Measurements from ENCODE around the gene TARS1. TPM values are rescaled to one million over a fixed set of nuclear protein-coding genes. Genes with fewer than 3 reads are reported as not detected.

The TARS1 gene
- total RNA-seq, 1 donor from 2014 or later = 119 TPM

DNA sequence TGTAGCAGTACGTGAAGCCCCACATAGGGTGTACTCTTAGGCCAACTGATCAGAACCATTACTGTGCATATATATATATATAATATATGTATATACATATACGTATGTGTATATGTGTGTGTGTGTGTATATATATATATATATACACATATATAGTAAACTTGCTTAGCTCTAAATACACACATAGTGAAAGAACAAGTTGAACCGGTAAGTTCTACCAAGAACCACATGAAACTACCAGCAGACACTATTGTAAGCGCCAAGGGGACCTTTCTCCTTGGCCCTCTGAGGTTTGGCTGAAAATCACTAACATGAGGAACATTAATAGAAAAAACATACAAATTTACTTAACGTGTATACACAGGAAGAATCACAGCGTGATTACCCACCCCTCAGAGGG lies 1.8 kb upstream of the TARS1 start:
- FAIRE-seq = no peak
- no peak for DNase-seq (ENCODE audit: low spot score in 2 of 2)

DNA sequence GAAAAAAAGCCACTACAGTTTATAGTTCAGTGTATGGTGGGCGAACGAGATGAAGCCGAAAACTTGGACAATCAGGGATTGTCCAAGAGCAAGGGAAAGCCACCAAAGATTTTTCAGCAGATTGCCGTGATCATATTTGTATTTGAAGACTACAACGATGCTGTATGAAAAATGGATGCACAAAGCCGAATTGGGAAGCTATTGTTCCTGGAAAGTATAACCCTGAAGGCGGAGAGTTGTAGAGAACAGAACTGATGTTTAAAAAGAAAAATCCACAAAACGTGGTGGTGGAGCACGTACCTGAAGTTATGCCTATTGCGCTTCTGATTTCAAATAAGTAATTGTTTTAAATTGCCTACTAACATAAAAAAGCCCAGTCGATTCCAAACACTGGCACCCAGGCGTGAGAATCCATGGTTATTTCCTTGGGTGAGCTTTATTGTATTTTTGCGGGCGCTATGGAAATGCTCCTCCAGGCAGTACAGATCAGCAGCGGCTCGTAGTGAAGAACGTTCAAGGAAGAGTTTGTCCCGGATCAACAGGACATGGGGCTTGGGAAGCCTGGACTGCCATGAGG lies 772 bp upstream of the TARS1 start:
- FAIRE-seq (no peak), DNase-seq (ENCODE audit: low spot score in 2 of 2) (no peak)

GRCh38 chr5:33441241-33442177 lies 744 bp downstream of the TARS1 start:
- no peak for DNase-seq (ENCODE audit: low spot score in 2 of 2)
- no peak for FAIRE-seq

- no peak for FAIRE-seq
- DNase-seq (ENCODE audit: low spot score in 2 of 2) = no peak
Observed at GRCh38 chr5:33444542-33444941, 3.8 kb downstream of the TARS1 start.

- DNase-seq (ENCODE audit: low spot score in 2 of 2) = no peak
- FAIRE-seq = no peak
Observed at GRCh38 chr5:33445798-33446197, 5.0 kb downstream of the TARS1 start.

DNA sequence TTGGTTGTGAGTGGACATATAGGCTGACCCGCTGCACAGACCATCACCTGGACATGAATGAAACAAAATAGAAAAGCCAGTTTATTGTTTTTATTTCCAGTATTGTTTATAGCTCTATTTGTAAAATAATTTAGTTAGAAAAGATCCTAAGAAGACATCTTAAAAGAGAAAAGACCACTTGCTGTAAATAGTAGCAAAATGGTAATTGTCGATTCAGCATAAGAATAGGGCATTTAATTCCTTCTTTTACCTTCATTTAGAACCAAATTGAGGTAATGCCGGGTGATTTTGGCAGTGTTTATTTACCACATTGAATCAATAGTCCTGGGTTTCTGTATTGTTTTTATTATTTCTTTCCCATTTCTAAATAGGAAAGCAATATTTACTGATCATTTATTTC lies 7.4 kb downstream of the TARS1 start:
- no peak for FAIRE-seq
- DNase-seq (ENCODE audit: low spot score in 2 of 2) = no peak

DNA sequence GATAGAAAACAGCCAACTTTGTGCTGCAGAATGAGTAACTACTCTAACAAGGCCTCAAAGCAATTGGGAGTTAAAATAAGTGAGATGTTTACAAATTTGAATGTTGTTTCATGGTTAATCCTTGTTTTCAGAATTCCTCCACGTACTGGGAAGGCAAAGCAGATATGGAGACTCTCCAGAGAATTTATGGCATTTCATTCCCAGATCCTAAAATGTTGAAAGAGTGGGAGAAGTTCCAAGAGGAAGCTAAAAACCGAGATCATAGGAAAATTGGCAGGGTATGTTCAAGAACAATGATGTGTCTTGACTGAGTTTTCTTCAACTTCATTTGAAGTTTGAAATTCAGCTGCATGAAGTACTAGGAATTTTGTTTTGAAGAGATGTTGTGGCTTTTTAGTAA lies 16.4 kb downstream of the TARS1 start:
- FAIRE-seq (no peak), DNase-seq (ENCODE audit: low spot score in 2 of 2) (no peak)

DNA sequence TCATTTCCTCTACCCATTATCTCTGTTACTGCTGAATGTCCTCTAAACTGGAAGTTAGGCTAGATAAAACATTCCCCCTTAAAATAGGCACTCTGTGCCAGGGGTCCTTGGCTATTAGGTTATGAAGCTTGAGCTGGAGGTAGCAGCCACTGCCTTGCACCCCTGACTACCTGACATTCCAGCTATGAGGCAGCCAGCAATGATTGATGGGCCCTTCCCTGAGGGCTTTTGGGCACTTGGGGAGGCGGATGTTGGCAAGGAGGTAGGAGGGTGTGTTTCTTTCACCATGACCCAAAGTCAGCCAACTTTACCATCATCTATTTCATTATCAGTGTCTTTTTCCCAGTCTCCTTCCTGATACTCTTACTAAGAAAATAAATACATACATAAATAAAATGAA lies 17.1 kb downstream of the TARS1 start:
- FAIRE-seq = no peak
- DNase-seq (ENCODE audit: low spot score in 2 of 2) = no peak

- FAIRE-seq (no peak), DNase-seq (ENCODE audit: low spot score in 2 of 2) (no peak)
Observed at GRCh38 chr5:33460210-33460609, 19.4 kb downstream of the TARS1 start.

- no peak for DNase-seq (ENCODE audit: low spot score in 2 of 2)
Observed at GRCh38 chr5:33462456-33462855, 21.7 kb downstream of the TARS1 start.

GRCh38 chr5:33465120-33465519 lies 24.4 kb downstream of the TARS1 start:
- no peak for FAIRE-seq

More at GRCh38 chr5:33462456-33462855, 21.7 kb downstream of the TARS1 start:
- FAIRE-seq = no peak

GRCh38 chr5:33468775-33469435 lies 28.1 kb downstream of the TARS1 start:
- no peak for FAIRE-seq
- DNase-seq (ENCODE audit: low spot score in 2 of 2) = no peak

More at GRCh38 chr5:33465120-33465519, 24.4 kb downstream of the TARS1 start:
- no peak for DNase-seq (ENCODE audit: low spot score in 2 of 2)

DNA sequence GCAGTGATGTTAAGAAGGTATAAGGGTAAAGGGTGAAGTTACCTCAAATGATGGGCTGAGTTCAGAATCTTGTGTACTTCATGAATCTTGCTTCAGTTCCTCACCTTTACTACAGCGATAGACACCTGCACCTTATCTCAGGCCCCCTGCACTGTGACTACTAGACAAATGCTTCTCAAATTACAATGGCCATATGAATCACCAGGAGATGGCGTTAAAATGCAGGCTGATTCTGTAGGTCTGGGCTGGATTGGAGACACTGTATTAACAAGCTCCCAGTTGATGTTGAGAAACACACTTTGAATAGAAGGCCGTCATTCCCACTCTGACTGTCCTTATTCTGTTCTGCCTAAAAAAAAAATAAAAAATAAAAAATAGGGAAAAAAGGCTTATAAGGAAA lies 29.8 kb downstream of the TARS1 start:
- FAIRE-seq = no peak

GRCh38 chr5:33472805-33473409 lies 32.1 kb downstream of the TARS1 start:
- FAIRE-seq = no peak
- DNase-seq (ENCODE audit: low spot score in 2 of 2) = no peak

More for the DNA sequence above, 29.8 kb downstream of the TARS1 start:
- peak in 1 of 2 donors; percentile 23 for DNase-seq (ENCODE audit: low spot score in 2 of 2)

DNA sequence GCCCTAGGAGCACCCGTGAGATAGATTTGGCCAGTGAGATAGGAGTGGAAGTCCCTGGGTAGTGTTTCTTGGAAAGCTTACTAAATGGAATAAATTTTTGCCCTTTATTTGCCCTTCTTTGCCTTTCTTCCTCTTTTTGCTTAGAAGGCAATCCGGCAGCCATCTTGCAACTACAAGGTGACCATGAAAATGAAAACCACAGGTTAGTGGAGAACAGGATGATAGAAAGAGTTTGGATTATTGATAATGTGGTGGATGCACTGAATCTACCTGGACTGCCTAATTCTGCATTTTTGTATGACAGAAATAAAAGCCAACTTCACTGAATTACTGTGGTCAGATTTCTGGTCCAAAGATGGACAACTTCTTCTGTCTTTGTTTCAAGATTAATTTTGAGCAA lies 33.2 kb downstream of the TARS1 start:
- no peak for FAIRE-seq
- DNase-seq (ENCODE audit: low spot score in 2 of 2) = no peak

DNA sequence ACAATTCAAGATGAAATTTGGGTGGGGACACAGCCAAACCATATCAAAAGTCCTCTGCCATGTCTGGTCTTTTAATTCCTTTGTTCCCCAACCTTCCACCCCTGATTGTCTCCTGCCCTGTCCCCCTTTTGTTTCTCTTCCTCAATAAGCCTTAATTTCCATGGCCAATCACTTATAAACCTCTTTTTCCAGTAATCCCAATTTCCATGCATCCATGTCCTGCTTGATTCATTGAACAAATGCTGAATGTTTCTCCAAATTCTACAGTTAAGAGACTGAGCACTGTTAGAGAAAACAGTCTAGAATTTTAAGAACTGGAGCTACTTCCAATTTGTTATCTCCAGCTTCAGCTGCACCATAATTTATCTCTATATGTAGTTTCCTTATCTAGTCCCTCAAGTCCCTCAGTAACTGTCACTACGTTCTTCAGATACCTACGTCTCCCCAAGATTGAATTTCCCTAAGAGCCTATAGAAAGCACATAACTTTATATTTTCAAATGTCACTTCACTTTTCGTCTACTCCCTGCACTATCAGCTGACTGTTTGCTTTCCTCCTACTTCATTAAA lies 34.2 kb downstream of the TARS1 start:
- FAIRE-seq (no peak), DNase-seq (ENCODE audit: low spot score in 2 of 2) (no peak)

GRCh38 chr5:33475706-33476105 lies 34.9 kb downstream of the TARS1 start:
- no peak for DNase-seq (ENCODE audit: low spot score in 2 of 2)
- no peak for FAIRE-seq

GRCh38 chr5:33476992-33477391 lies 36.2 kb downstream of the TARS1 start:
- DNase-seq (ENCODE audit: low spot score in 2 of 2) (no peak), FAIRE-seq (no peak)

GRCh38 chr5:33477816-33478215 lies 37.1 kb downstream of the TARS1 start:
- DNase-seq (ENCODE audit: low spot score in 2 of 2) (no peak), FAIRE-seq (no peak)

GRCh38 chr5:33479311-33479710 lies 38.5 kb downstream of the TARS1 start:
- no peak for DNase-seq (ENCODE audit: low spot score in 2 of 2)

GRCh38 chr5:33480876-33481275 lies 40.1 kb downstream of the TARS1 start:
- no peak for DNase-seq (ENCODE audit: low spot score in 2 of 2)
- FAIRE-seq = no peak

More at GRCh38 chr5:33479311-33479710, 38.5 kb downstream of the TARS1 start:
- no peak for FAIRE-seq
